NCI-H2107 (cell line): ENCODE results near the gene ZNF398.
A peak's percentile ranks its signal among the peaks of the same experiment; 100 is the strongest.
"Not testable (repeated sequence)": the region's sequence is repeated elsewhere in the genome, so short reads cannot be mapped to it uniquely, and the experiment has no call there.

ENCODE experiments used
- DNase-seq: peaks from one replicate; lab custom pipeline; 2025; lab: John Stamatoyannopoulos, UW

The ZNF398 gene

GRCh38 chr7:149147072-149147751 lies at the start of gene ZNF398:
TSS of gene ZNF398 (plus strand) at chr7:149147453. CDS start at chr7:149147743, 290 bp downstream.
- peak; percentile 62 for DNase-seq

- DNase-seq: no peak
Measured at GRCh38 chr7:149099058-149099457, 48.2 kb upstream of the ZNF398 start.

GRCh38 chr7:149100821-149101220 lies 46.4 kb upstream of the ZNF398 start:
- DNase-seq: no peak

GRCh38 chr7:149102666-149103065 lies 44.6 kb upstream of the ZNF398 start:
- DNase-seq: no peak

GRCh38 chr7:149103424-149103823 lies 43.8 kb upstream of the ZNF398 start:
- DNase-seq: no peak

GRCh38 chr7:149104214-149104613 lies 43.0 kb upstream of the ZNF398 start:
- DNase-seq: no peak

- no peak for DNase-seq
Measured at GRCh38 chr7:149104749-149105148, 42.5 kb upstream of the ZNF398 start.

GRCh38 chr7:149109969-149110368 lies 37.3 kb upstream of the ZNF398 start:
- no peak for DNase-seq

GRCh38 chr7:149125189-149125862 lies 21.9 kb upstream of the ZNF398 start:
- no peak for DNase-seq

- DNase-seq: peak; percentile 90
Measured at GRCh38 chr7:149125863-149126661, 21.2 kb upstream of the ZNF398 start, which contains the start of gene ZNF425. TSS of gene ZNF425 (minus strand) at chr7:149126324. CDS start at chr7:149126213, 111 bp downstream.

GRCh38 chr7:149126662-149127266 lies 20.5 kb upstream of the ZNF398 start:
- DNase-seq: peak; percentile 17

GRCh38 chr7:149130572-149131198 lies 16.6 kb upstream of the ZNF398 start:
- DNase-seq: no peak

GRCh38 chr7:149133028-149133710 lies 14.1 kb upstream of the ZNF398 start:
- no peak for DNase-seq

GRCh38 chr7:149136118-149136517 lies 11.1 kb upstream of the ZNF398 start:
- DNase-seq: no peak

- DNase-seq: no peak
Measured at GRCh38 chr7:149140831-149141230, 6.4 kb upstream of the ZNF398 start.

GRCh38 chr7:149141893-149142292 lies 5.4 kb upstream of the ZNF398 start:
- DNase-seq: no peak

GRCh38 chr7:149144436-149144922 lies 2.8 kb upstream of the ZNF398 start:
- DNase-seq: not testable (repeated sequence)

- no peak for DNase-seq
Measured at GRCh38 chr7:149145031-149145845, 2.0 kb upstream of the ZNF398 start.

GRCh38 chr7:149147752-149148653 lies 750 bp downstream of the ZNF398 start:
- DNase-seq: peak; percentile 15
